Subcutaneous adipose tissue (tissue), 4 donors: ENCODE measurements around the gene ZNF653. TPM values are rescaled to one million over a fixed set of nuclear protein-coding genes. Genes with fewer than 3 reads are reported as not detected.

ENCODE experiments used
- total RNA-seq, 4 donors: library from RNA; depleted of rRNA; stranded (reverse); fragments of >200 nt; gene quantifications; one replicate each; pipeline ENCODE4 v1.1.0, GENCODE V29; 2016
- TF ChIP-seq, protein P1 (sequence below): fragments of 450-650 bp; IDR thresholded peaks from one replicate; pipeline ENCODE4 v1.5.1; 2016; ENCODE audit warnings: low read depth, mild to moderate bottlenecking, control low read depth, antibody characterized with exemption, moderate library complexity

Gene ZNF653
- total RNA-seq, 4 donors from 2014 or later = 0.98 to 4.7 (median 3.4) TPM

DNA sequence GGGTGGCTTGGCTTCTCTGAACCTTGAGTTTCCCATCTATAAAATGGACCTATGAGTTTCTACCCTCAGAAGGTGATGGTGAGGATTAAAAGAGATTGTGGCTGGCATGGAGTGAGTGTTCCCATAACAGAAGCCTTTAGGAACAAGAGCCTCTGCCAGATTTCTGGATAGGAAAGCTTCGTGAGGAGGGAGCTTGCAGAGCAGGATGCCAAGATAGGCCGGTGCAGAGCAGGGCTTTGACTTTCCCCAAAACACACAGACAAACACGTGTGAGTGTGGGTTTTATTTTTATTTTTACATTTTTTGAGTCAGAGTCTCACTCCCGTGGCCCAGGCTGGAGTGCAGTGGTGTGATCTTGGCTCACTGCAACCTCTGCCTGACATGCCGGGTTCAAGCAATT, 29.3 kb upstream of the ZNF653 start:
- TF ChIP-seq, protein P1, sequence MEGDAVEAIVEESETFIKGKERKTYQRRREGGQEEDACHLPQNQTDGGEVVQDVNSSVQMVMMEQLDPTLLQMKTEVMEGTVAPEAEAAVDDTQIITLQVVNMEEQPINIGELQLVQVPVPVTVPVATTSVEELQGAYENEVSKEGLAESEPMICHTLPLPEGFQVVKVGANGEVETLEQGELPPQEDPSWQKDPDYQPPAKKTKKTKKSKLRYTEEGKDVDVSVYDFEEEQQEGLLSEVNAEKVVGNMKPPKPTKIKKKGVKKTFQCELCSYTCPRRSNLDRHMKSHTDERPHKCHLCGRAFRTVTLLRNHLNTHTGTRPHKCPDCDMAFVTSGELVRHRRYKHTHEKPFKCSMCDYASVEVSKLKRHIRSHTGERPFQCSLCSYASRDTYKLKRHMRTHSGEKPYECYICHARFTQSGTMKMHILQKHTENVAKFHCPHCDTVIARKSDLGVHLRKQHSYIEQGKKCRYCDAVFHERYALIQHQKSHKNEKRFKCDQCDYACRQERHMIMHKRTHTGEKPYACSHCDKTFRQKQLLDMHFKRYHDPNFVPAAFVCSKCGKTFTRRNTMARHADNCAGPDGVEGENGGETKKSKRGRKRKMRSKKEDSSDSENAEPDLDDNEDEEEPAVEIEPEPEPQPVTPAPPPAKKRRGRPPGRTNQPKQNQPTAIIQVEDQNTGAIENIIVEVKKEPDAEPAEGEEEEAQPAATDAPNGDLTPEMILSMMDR = no peak

DNA sequence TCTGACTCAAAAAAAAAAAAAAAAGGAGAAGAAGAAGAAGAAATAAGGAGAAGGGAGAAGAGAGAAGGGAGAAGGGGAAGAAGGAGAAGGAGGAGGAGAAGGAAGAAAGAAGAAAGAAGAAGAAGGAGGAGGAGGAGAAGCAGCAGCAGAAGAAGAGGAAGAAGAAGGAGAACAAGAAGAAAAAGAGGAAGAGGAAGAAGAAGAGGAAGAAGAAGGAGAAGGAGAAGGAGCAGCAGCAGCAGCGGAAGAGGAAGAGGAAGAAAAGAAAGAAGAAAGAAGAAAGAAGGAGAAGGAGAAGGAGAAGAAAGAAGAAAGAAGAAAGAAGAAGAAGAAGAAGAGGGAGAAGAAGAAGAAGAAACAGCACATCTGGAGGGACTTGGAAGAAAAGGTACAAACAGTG, 28.9 kb upstream of the ZNF653 start:
- TF ChIP-seq, protein P1 = no peak

DNA sequence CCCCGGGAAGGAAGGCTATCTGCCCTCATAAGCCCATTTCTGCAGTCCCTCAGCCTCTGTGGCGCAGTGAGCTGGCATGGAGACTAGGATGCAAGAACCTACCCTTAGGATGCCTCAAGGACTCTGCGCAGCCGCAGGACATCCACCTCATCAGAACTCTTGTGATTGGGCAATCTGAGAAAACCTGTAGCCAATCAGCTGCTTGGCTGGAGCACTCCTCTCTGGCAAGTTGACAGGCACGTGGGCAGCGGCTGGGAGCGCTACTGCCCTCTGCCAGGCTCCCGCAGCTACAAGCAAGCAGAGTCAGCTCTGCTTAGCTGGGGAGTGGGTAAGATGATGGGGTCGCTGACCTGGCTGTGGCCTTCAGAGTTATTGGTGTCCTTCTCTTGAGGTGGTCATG, 24.8 kb upstream of the ZNF653 start:
- TF ChIP-seq, protein P1 = no peak

DNA sequence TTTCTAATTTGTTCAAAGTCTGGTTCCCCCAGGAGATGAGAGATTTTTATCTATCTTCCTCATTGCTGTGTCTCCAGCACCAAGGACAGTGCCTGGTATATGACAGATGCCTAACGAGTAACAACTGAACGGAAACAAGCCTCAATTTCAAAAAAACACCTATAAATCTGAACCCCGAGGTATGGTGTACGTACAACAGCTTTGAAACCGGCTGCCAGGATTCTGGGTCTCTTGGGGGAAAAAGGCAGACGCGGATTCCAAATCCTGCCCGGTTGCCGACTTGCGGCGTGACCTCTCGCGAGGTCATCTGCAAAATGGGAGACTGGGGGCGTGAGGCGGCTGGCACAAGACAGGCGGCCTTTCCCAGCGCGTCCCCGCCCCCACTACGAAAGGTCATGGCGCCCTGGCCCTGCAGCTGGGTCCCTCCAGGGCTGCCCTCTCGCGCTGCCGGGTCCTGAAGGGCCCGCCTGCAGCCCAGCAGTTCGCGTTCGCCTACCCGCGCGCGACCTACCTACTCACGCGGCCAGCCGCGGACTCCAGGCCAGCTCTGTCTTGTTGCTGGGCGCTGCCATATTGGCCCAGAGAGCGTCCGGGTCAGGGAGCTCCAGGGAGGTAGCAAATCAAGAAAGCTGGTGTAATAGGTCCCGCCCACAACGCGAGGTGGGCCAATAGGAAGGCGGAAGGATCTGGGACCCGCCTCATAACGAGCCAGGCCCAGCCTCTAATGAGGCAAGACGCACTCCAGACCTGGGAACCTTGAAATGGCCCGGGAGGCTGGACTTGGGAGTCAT, 23.1 kb upstream of the ZNF653 start, which contains the start of gene ECSIT:
TSS of gene ECSIT (minus strand) at position 584 of the 791 bp plus-strand sequence. CDS start 9,964 bp downstream, outside the sequence.
- TF ChIP-seq, protein P1 = no peak

DNA sequence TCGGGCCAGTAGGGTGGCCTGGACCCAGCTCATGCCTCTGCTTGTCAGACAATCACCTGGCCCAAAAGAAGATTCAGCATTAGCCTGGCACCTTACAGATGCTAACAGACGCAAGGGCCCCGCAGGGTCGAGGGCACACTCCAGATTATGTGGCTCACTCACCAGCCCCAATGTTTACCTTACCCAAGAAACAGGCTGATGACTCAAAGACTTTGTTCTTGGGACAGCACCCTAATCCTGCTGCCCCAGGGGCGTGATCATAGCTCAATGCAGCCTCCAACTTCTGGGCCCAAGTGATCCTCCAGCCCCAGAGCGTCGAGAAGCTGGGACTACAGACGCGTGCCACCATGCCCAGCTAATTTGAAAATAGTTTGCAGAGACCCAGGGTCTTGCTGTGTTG, 13.5 kb upstream of the ZNF653 start:
- TF ChIP-seq, protein P1 = no peak

DNA sequence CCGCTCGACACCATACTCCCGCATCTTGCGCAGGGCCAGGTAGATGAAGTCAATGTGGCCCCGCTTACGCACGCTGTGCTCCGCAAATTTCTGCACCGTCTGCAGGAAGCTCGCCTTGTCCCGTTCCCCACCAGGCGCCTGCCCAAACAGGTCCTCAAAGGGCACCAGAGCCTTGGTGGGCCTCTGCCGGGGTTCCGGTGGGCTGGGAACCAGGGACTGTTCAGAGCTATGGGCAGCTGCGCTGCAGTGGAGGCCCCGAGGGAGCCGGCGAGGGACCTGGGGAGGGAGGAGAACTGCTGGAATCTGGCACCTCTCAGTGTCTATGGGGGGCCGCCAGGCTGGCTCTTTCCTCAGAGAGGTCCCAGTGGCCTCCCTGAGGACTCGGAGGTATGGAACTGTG, 8.3 kb upstream of the ZNF653 start:
- TF ChIP-seq, protein P1 = no peak

DNA sequence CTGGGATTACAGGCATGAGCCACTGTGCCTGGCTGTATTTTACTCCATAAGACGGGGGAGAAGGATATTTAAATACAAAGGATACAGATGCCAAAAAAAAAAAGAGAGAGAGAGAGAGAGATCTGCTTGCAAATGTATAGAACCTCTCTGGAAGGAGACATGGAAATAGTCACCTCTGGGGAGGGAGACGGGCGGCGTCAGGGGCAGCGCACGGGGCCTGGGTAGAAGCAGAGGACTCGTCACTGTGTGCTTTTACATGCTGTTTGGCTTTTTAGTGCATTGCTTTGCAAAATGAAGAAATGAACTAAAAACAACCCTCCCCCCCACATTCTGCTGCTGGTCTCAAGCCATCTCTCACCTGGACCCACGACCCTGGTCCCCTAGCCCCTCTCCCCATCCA, 4.8 kb upstream of the ZNF653 start:
- TF ChIP-seq, protein P1 = no peak
